Sigmoid colon (tissue), 3 donors: ENCODE results near the gene LYPD8.
"Not testable (repeated sequence)": the region's sequence is repeated elsewhere in the genome, so short reads cannot be mapped to it uniquely, and the experiment has no call there.

Source experiments
- POLR2A ChIP-seq, 2 donors: fragments of 450-650 bp; IDR thresholded peaks; one replicate each; pipeline ENCODE4 v1.6.1; 2016; ENCODE audit warnings: antibody characterized with exemption in 2 of 2, mild to moderate bottlenecking in 2 of 2, moderate library complexity in 2 of 2
- TF ChIP-seq, protein P1 (sequence below), 4 experiments: fragments of 450-650 bp in 3 of 4; fragments of 200-600 bp in 1 of 4; IDR thresholded peaks; one replicate each; pipeline ENCODE4 v1.5.1; 2016 to 2019; ENCODE audit warnings: antibody characterized with exemption in 4 of 4, mild to moderate bottlenecking in 3 of 4, moderate library complexity in 2 of 4

DNA sequence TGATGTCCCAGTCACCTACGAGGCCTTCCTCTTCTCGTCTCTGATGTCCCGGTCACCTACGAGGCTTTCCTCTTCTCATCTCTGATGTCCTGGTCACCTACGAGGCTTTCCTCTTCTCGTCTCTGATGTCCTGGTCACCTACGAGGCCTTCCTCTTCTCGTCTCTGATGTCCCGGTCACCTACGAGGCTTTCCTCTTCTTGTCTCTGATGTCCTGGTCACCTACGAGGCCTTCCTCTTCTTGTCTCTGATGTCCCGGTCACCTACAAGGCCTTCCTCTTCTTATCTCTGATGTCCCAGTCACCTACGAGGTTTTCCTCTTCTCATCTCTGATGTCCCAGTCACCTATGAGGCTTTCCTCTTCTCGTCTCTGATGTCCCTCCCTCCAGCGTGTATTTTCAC, 47.9 kb upstream of the LYPD8 start:
- TF ChIP-seq, protein P1, sequence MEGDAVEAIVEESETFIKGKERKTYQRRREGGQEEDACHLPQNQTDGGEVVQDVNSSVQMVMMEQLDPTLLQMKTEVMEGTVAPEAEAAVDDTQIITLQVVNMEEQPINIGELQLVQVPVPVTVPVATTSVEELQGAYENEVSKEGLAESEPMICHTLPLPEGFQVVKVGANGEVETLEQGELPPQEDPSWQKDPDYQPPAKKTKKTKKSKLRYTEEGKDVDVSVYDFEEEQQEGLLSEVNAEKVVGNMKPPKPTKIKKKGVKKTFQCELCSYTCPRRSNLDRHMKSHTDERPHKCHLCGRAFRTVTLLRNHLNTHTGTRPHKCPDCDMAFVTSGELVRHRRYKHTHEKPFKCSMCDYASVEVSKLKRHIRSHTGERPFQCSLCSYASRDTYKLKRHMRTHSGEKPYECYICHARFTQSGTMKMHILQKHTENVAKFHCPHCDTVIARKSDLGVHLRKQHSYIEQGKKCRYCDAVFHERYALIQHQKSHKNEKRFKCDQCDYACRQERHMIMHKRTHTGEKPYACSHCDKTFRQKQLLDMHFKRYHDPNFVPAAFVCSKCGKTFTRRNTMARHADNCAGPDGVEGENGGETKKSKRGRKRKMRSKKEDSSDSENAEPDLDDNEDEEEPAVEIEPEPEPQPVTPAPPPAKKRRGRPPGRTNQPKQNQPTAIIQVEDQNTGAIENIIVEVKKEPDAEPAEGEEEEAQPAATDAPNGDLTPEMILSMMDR (IDR thresholded peaks at IDR 0.05): not testable (repeated sequence)
- not testable (repeated sequence) for TF ChIP-seq POLR2A (IDR thresholded peaks at IDR 0.05)
